NCI-H82 (cell line): ENCODE results near the gene GDI1.

Source experiments
- DNase-seq: peaks from one replicate; lab custom pipeline; 2025; lab: John Stamatoyannopoulos, UW

GDI1 gene

GRCh38 chrX:154462396-154462795 lies 25.4 kb downstream of the GDI1 start:
- DNase-seq = no peak

GRCh38 chrX:154463611-154464220 lies 26.8 kb downstream of the GDI1 start:
- no peak for DNase-seq

GRCh38 chrX:154464806-154465365 lies 27.9 kb downstream of the GDI1 start:
- no peak for DNase-seq

- no peak for DNase-seq
These were observed 28.6 kb downstream of the GDI1 start for GRCh38 chrX:154465601-154466000.

DNA sequence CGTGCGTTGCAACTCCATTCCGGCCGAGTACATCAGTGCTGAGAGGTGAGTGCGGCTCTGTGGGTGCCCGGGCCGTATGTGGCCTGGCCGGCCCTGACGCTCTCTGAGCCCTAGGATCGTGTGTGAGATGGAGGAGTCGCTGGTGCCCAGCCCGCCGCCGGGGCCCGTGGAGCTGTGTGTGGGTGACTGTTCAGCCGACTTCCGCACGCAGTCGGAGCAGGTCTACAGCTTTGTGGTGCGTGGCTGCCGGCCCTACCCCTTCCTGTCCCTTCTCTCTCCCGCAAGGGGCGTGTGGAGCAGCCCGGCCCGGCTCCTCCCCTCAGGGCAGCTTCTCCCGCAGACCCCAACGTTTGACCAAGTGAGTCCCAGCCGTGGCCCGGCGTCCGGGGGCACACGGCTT lies 29.1 kb downstream of the GDI1 start:
- no peak for DNase-seq

DNA sequence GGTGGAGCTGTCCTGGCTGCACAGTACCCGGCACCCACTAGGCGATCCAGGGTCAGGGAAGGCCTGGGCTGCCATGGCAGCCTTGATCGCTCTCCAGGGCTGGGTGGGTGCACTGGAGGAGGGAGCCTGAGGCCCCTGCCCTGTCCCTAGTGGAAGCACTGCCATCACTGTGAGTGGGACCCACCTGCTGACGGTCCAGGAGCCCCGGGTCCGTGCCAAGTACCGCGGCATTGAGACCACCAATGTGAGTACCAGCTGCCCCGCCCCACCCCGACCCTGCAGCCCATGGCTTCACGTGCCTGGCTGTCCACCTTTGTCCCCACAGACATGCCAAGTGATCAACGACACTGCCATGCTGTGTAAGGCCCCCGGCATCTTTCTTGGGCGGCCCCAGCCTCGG lies 30.0 kb downstream of the GDI1 start:
- DNase-seq = no peak

DNA sequence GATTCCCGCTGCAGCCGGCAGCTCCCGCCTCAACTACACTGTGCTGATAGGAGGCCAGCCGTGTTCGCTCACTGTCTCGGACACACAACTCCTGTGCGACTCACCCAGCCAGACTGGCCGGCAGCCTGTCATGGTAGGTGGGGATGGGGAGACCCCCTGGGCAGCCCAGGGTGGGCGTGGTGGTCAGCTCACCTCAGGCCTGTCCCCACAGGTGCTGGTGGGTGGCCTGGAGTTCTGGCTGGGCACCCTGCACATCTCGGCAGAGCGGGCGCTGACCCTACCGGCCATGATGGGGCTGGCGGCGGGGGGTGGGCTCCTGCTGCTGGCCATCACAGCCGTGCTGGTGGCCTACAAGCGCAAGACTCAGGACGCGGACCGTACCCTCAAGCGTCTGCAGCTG lies 30.6 kb downstream of the GDI1 start:
- no peak for DNase-seq

- no peak for DNase-seq
These were observed 31.3 kb downstream of the GDI1 start for GRCh38 chrX:154468217-154468616.

DNA sequence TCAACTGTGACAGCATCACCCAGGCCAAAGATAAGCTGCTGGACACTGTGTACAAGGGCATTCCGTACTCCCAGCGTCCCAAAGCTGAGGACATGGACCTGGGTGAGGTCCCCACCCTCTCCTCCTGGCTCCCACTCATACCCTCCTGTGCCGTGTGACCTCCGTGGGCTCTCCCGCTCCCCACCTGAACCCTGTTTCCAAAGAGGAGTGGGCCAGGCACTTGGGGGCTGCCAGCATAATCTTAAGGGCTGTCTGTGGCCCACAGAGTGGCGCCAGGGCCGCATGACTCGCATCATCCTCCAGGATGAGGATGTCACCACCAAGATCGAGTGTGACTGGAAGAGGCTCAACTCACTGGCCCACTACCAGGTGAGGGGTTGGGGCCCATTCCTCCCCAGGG lies 32.2 kb downstream of the GDI1 start:
- DNase-seq = no peak

DNA sequence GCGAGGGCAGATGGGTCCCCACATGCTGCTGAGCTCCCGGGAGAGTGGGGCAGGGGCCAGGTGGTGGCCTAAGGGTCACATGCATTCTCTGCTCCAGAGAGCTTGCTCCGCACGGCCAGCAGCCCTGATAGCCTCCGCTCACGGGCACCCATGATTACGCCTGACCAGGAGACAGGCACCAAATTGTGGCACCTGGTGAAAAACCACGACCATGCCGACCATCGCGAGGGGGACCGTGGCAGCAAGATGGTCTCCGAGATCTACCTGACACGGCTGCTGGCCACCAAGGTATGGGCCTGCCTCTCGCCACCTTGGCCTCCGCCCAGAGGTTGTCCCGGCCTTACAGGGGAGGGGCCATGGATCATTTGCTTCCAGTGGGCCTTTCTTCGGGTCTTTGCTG lies 32.9 kb downstream of the GDI1 start:
- DNase-seq = no peak

GRCh38 chrX:154470434-154470833 lies 33.5 kb downstream of the GDI1 start:
- no peak for DNase-seq

GRCh38 chrX:154470914-154471568 lies 34.1 kb downstream of the GDI1 start:
- DNase-seq = no peak

- DNase-seq = no peak
These were observed 35.1 kb downstream of the GDI1 start for GRCh38 chrX:154471839-154472684.

- DNase-seq = no peak
These were observed 36.0 kb downstream of the GDI1 start for GRCh38 chrX:154472685-154473632.

GRCh38 chrX:154473683-154474082 lies 36.7 kb downstream of the GDI1 start:
- DNase-seq = no peak

GRCh38 chrX:154476821-154477220 lies 39.9 kb downstream of the GDI1 start:
- DNase-seq = no peak

GRCh38 chrX:154477891-154478477 lies 41.0 kb downstream of the GDI1 start:
- peak; percentile 46 for DNase-seq

DNA sequence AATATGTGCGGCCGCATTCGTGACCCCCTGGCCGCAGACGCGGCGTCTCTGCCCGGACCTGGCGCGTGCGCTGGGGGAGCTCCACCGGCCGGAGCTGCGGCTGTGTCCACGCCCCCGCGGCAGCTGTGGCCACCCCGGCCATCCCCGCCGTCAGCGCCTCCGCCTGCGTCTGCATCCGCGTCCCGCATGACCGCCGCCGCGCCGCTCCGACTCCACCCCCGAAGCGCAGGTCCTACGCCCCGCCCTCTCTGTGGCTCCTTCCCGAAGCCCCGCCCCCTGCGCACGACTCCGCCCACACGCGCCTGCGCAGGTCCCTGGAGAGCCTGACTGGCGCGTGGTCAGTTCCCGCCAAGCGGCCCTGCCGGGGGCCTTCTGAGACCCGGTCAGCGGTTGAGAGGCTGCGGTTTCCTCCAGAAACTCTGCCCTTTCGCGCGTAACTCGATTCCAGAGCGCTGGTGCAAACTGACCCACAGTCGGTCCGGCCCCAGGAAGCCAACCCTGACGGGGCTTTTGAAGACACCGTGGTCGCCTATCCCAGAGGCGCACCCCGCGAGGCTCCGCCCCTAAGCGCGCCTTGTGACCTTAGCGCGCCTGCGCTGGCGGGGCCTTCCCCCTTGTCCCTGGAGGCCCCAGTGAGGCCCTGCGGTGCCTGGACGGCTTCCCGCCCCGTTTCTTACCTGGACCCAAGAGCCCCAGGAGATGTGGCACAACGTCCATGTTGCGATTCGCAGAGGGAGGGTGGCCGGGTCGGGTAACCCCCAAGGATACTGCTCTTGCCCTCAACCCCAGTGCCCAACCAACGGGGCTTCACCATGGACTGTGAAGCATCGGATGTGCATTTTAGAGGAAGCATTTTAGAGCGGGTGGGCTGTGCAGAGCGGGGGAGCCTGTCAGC lies 42.0 kb downstream of the GDI1 start, which contains the start of gene LAGE3:
Gene LAGE3 (minus strand): TSS at position 554 of the 895 bp plus-strand sequence. CDS start 366 bp downstream, at position 188.
- peak; percentile 90 for DNase-seq

DNA sequence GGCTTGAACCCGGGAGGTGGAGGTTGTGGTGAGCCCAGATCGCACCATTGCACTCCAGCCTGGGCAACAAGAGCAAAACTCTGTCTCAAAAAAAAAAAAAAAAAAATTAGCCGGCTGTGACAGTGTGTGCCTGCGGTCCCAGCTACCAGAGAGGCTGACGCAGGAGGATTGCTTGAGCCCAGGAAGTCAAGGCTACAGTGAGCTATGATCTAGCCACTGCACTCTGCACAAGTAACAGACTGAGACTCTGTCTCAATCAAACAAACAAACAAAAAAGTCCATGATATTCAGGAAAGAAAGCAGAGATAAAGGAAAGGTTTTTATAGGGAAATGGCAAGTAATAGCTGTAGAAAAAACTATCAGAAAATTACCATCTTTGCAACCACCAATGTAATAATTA lies 44.2 kb downstream of the GDI1 start:
- DNase-seq = no peak
